ENCODE results near the gene IRF2BP2.

IRF2BP2 gene

DNA sequence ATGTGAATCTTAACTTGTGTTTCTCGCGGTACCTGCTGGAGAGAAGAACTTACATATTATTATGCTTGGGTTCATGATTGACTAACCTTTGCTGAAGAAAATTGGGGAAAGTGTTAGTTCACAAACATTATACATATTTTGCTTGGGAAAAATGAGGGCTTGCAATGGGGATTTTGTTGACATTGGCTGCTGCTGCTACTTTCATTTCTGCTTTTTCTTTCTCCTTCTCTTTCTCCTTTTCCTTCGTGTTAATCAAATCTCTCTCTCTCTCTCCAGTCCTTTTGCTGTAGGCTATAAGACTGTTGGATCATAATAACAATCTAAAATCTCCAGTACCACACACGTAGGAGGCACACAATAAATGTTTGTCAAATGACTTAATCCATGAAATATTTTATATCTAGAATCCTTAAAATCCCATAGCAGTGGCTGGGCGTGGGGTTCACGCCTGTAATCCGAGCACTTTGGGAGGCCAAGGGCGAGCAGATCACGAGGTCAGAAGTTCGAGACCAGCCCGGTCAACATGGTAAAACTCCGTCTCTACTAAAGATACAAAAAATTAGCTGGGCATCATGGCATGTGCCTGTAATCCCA lies 23.0 kb downstream of the IRF2BP2 start:
- Histone ChIP-seq H3K9me3 (replicated peaks in 1 of 2; ENCODE audit: control insufficient read depth in 2 of 2, insufficient read depth in 1 of 2, low read depth in 1 of 2, low read length in 2 of 2) (peaks cover 0 to 4% of the 10 kb centered on the region in 2 donors), H2BK5ac (ENCODE audit: low read length) (no peak overlapping the region), H4K91ac (ENCODE audit: low read depth, low read length, poor library complexity) (no peak overlapping the region), H3K4me3 (ENCODE audit: low read length in 2 of 2) (no peak overlapping the region), H2BK120ac (ENCODE audit: low read depth, low read length) (no peak overlapping the region), H3K9ac (ENCODE audit: low read depth, low read length, poor library complexity) (no peak overlapping the region), H3K18ac (ENCODE audit: low read length) (no peak overlapping the region), H3K4me2 (ENCODE audit: insufficient read depth, low read length, poor library complexity, severe bottlenecking) (no peak overlapping the region), H2BK12ac (ENCODE audit: low read length) (no peak overlapping the region), H2BK15ac (ENCODE audit: low read length) (no peak overlapping the region), H3K4me1 (ENCODE audit: control insufficient read depth in 2 of 2, insufficient read depth in 1 of 2, low read depth in 1 of 2, low read length in 2 of 2) (peaks cover 4 to 8% of the 10 kb centered on the region in 2 donors), H3K36me3 (replicated peaks in 1 of 2; ENCODE audit: control insufficient read depth in 2 of 2, insufficient read depth in 2 of 2, low read length in 2 of 2) (no peaks in the 10 kb centered on the region), H4K8ac (ENCODE audit: low read depth, low read length) (no peak overlapping the region), H3K27me3 (ENCODE audit: control insufficient read depth in 3 of 3, insufficient read depth in 3 of 3, low read depth in 1 of 3, low read length in 3 of 3) (no peaks in the 10 kb centered on the region), H2AFZ (ENCODE audit: low read length) (no peak overlapping the region), H3K23ac (ENCODE audit: low read depth, low read length, poor library complexity) (no peak overlapping the region), H3K27ac (replicated peaks; ENCODE audit: low read length) (no peak overlapping the region), H3K4ac (ENCODE audit: low read length) (no peak overlapping the region), H2AK5ac (ENCODE audit: low read depth, low read length) (no peak overlapping the region), H3K79me1 (ENCODE audit: low read depth, low read length) (no peaks in the 10 kb centered on the region), H3K14ac (ENCODE audit: low read length) (no peak overlapping the region)
- no CpG with 5 or more reads among the region's 12 CpGs for WGBS, 2 donors (ENCODE audit: extremely low coverage in 2 of 2, insufficient read length in 2 of 2, insufficient replicate concordance in 1 of 2)
- no peak for DNase-seq (ENCODE audit: low spot score)

DNA sequence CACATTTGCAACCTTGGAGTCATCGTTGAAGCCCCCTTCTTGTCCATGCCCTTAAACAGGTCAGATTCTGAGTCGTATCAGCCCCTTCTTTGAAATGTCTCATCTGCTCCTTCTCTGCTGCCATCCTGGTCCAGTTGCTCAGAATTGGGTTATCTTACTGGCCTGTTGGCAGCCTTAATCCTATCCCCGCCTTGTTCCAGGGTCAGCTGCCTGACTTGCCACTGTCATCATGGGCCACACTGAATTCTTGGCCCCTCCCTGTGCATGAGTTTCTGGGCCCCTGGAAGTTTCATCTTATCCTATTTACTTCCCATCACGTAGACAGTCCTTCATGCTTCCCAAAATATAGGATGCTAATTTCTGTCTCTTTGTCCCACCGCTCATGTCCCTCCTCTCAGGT lies 23.7 kb downstream of the IRF2BP2 start:
- Histone ChIP-seq H3K4me3 (ENCODE audit: low read length in 2 of 2) (no peak overlapping the region), H3K4me2 (ENCODE audit: insufficient read depth, low read length, poor library complexity, severe bottlenecking) (no peak overlapping the region), H2BK15ac (ENCODE audit: low read length) (no peak overlapping the region), H2AFZ (ENCODE audit: low read length) (no peak overlapping the region), H3K27me3 (ENCODE audit: control insufficient read depth in 3 of 3, insufficient read depth in 3 of 3, low read depth in 1 of 3, low read length in 3 of 3) (no peaks in the 10 kb centered on the region), H3K27ac (replicated peaks; ENCODE audit: low read length) (no peak overlapping the region), H3K14ac (ENCODE audit: low read length) (no peak overlapping the region), H2BK5ac (ENCODE audit: low read length) (no peak overlapping the region), H2BK120ac (ENCODE audit: low read depth, low read length) (no peak overlapping the region), H3K9ac (ENCODE audit: low read depth, low read length, poor library complexity) (no peak overlapping the region), H3K79me1 (ENCODE audit: low read depth, low read length) (no peaks in the 10 kb centered on the region), H3K4ac (ENCODE audit: low read length) (no peak overlapping the region), H3K9me3 (replicated peaks in 1 of 2; ENCODE audit: control insufficient read depth in 2 of 2, insufficient read depth in 1 of 2, low read depth in 1 of 2, low read length in 2 of 2) (peaks cover 0 to 4% of the 10 kb centered on the region in 2 donors), H4K91ac (ENCODE audit: low read depth, low read length, poor library complexity) (no peak overlapping the region), H3K4me1 (ENCODE audit: control insufficient read depth in 2 of 2, insufficient read depth in 1 of 2, low read depth in 1 of 2, low read length in 2 of 2) (peaks cover 4 to 8% of the 10 kb centered on the region in 2 donors), H3K18ac (ENCODE audit: low read length) (no peak overlapping the region), H2AK5ac (ENCODE audit: low read depth, low read length) (no peak overlapping the region), H4K8ac (ENCODE audit: low read depth, low read length) (no peak overlapping the region), H2BK12ac (ENCODE audit: low read length) (no peak overlapping the region), H3K23ac (ENCODE audit: low read depth, low read length, poor library complexity) (no peak overlapping the region), H3K36me3 (replicated peaks in 1 of 2; ENCODE audit: control insufficient read depth in 2 of 2, insufficient read depth in 2 of 2, low read length in 2 of 2) (no peaks in the 10 kb centered on the region)
- DNase-seq (ENCODE audit: low spot score), result no peak
- WGBS, 2 donors (ENCODE audit: extremely low coverage in 2 of 2, insufficient read length in 2 of 2, insufficient replicate concordance in 1 of 2), result no CpG with 5 or more reads among the region's 5 CpGs

DNA sequence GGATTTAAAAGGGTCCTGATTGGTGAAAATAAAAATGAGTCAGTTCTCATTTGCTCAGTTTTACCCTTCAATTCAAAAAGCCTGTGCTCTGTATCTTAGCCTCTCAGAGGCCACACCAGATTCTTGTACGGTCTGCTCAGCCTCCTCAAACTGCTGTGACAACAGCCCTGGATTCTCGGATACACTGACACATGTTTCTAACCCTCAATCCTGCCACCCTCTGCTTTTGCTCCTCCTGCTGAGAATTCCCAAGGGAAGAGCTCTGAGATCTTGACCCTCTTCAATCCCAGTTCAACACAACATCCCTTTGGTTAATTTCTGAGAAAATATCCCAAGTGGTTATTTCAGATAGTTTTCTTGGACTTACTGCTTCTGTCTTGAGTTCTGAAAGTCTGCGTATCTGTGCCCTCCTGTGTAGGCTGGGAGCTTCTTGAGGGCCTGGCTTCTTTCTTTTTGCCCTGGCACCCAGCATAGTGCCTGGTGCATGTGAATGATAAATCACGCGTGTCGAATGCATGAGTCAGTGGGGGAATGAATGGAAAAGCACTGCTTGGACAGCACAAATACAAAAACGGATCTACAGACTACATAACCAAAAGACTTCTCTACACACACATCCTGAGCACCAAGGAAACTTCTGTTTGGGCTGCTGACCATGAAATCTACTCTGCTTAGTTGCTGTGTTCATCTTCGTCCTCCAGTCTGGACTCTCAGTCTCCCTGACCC lies 24.5 kb downstream of the IRF2BP2 start:
- Histone ChIP-seq H2AFZ (ENCODE audit: low read length) (no peak overlapping the region), H3K4me1 (ENCODE audit: control insufficient read depth in 2 of 2, insufficient read depth in 1 of 2, low read depth in 1 of 2, low read length in 2 of 2) (peaks cover 4 to 8% of the 10 kb centered on the region in 2 donors), H3K36me3 (replicated peaks in 1 of 2; ENCODE audit: control insufficient read depth in 2 of 2, insufficient read depth in 2 of 2, low read length in 2 of 2) (no peaks in the 10 kb centered on the region), H2BK12ac (ENCODE audit: low read length) (no peak overlapping the region), H4K91ac (ENCODE audit: low read depth, low read length, poor library complexity) (no peak overlapping the region), H3K14ac (ENCODE audit: low read length) (no peak overlapping the region), H3K18ac (ENCODE audit: low read length) (no peak overlapping the region), H3K4me2 (ENCODE audit: insufficient read depth, low read length, poor library complexity, severe bottlenecking) (no peak overlapping the region), H3K23ac (ENCODE audit: low read depth, low read length, poor library complexity) (no peak overlapping the region), H3K4ac (ENCODE audit: low read length) (no peak overlapping the region), H2AK5ac (ENCODE audit: low read depth, low read length) (no peak overlapping the region), H2BK5ac (ENCODE audit: low read length) (no peak overlapping the region), H2BK120ac (ENCODE audit: low read depth, low read length) (no peak overlapping the region), H2BK15ac (ENCODE audit: low read length) (no peak overlapping the region), H3K9me3 (replicated peaks in 1 of 2; ENCODE audit: control insufficient read depth in 2 of 2, insufficient read depth in 1 of 2, low read depth in 1 of 2, low read length in 2 of 2) (peaks cover 0 to 4% of the 10 kb centered on the region in 2 donors), H3K27me3 (ENCODE audit: control insufficient read depth in 3 of 3, insufficient read depth in 3 of 3, low read depth in 1 of 3, low read length in 3 of 3) (no peaks in the 10 kb centered on the region), H3K79me1 (ENCODE audit: low read depth, low read length) (no peaks in the 10 kb centered on the region), H3K27ac (replicated peaks; ENCODE audit: low read length) (no peak overlapping the region), H3K4me3 (ENCODE audit: low read length in 2 of 2) (no peak overlapping the region), H4K8ac (ENCODE audit: low read depth, low read length) (no peak overlapping the region), H3K9ac (ENCODE audit: low read depth, low read length, poor library complexity) (no peak overlapping the region)
- WGBS, 2 donors (ENCODE audit: extremely low coverage in 2 of 2, insufficient read length in 2 of 2, insufficient replicate concordance in 1 of 2), result no CpG with 5 or more reads among the region's 8 CpGs
- no peak for DNase-seq (ENCODE audit: low spot score)

DNA sequence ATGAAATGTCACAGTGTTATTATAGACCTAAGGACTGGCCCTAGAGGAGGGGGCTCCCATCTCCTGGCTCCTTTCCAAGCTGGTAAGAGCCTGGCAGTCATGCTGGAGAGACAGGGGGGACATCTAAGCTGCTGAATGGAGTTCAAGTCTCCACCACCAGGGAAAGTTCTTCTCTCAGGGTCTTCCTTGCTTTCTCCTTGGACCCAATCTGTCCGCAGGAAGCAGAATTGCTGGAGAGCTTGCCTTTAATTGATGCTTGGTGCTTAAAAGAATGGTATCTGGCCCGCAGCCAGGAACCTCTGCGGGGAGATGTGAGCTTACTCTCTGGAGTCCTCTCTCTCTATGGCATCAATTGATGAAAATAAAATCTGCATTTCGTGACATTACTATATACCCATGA lies 25.1 kb downstream of the IRF2BP2 start:
- H3K79me1 ChIP-seq (ENCODE audit: low read depth, low read length), result no peaks in the 10 kb centered on the region
- H2AFZ ChIP-seq (ENCODE audit: low read length), result no peak overlapping the region
- H2BK5ac ChIP-seq (ENCODE audit: low read length), result no peak overlapping the region
- H3K36me3 ChIP-seq (replicated peaks in 1 of 2; ENCODE audit: control insufficient read depth in 2 of 2, insufficient read depth in 2 of 2, low read length in 2 of 2), result no peaks in the 10 kb centered on the region
- H3K18ac ChIP-seq (ENCODE audit: low read length), result no peak overlapping the region
- no peak overlapping the region for H3K27ac ChIP-seq (replicated peaks; ENCODE audit: low read length)
- no peak overlapping the region for H2BK120ac ChIP-seq (ENCODE audit: low read depth, low read length)
- no peak overlapping the region for H2AK5ac ChIP-seq (ENCODE audit: low read depth, low read length)
- H3K4ac ChIP-seq (ENCODE audit: low read length), result no peak overlapping the region
- WGBS, 2 donors (ENCODE audit: extremely low coverage in 2 of 2, insufficient read length in 2 of 2, insufficient replicate concordance in 1 of 2), result no CpG with 5 or more reads among the region's 4 CpGs
- no peak overlapping the region for H4K8ac ChIP-seq (ENCODE audit: low read depth, low read length)
- H3K4me1 ChIP-seq (ENCODE audit: control insufficient read depth in 2 of 2, insufficient read depth in 1 of 2, low read depth in 1 of 2, low read length in 2 of 2), result peaks cover 4 to 8% of the 10 kb centered on the region in 2 donors
- H3K27me3 ChIP-seq (ENCODE audit: control insufficient read depth in 3 of 3, insufficient read depth in 3 of 3, low read depth in 1 of 3, low read length in 3 of 3), result no peaks in the 10 kb centered on the region
- H2BK15ac ChIP-seq (ENCODE audit: low read length), result no peak overlapping the region
- no peak overlapping the region for H3K23ac ChIP-seq (ENCODE audit: low read depth, low read length, poor library complexity)
- H3K9me3 ChIP-seq (replicated peaks in 1 of 2; ENCODE audit: control insufficient read depth in 2 of 2, insufficient read depth in 1 of 2, low read depth in 1 of 2, low read length in 2 of 2), result peaks cover 0 to 3% of the 10 kb centered on the region in 2 donors
- no peak overlapping the region for H4K91ac ChIP-seq (ENCODE audit: low read depth, low read length, poor library complexity)
- H3K14ac ChIP-seq (ENCODE audit: low read length), result no peak overlapping the region
- H3K4me3 ChIP-seq (ENCODE audit: low read length in 2 of 2), result no peak overlapping the region
- no peak overlapping the region for H3K4me2 ChIP-seq (ENCODE audit: insufficient read depth, low read length, poor library complexity, severe bottlenecking)
- no peak overlapping the region for H3K9ac ChIP-seq (ENCODE audit: low read depth, low read length, poor library complexity)
- no peak overlapping the region for H2BK12ac ChIP-seq (ENCODE audit: low read length)
- DNase-seq (ENCODE audit: low spot score), result no peak

All from neuronal stem cell (in vitro differentiated cells).